Left colon (tissue), 2 donors: Measurements from ENCODE around the gene CLCF1. TPM values are rescaled to one million over a fixed set of nuclear protein-coding genes. Genes with fewer than 3 reads are reported as not detected.

ENCODE experiments used
- ATAC-seq: fragments of 200-7000 bp; cut with Tn5 transposase; one replicate; pipeline ENCODE4 v1.9.1; 2020; ENCODE audit warnings: mild to moderate bottlenecking, moderate library complexity
- DNase-seq, 2 donors: peaks; one replicate each; pipeline ENCODE4 v3.0.0-alpha.2; 2020
- intact Hi-C, 2 donors: fragments of 100-400 bp; cut with DNase I in 1 of 2; cut with micrococcal nuclease in 1 of 2; formaldehyde crosslinking; loops; one replicate each; pipeline versions ENCODE4 v1.11.2 to v1.14.0; 2022; cut with DNase I, micrococcal nuclease
- total RNA-seq, 2 donors: library from RNA; stranded (reverse); fragmentation: NEBNext Ultra II Directional; extraction: Animal tissue kit (Norgen Biotek cat#: 25700); gene quantifications; one replicate each; pipeline ENCODE4 v1.2.1, GENCODE V29; 2021
- donor health status: DM: no; HTN: no; CAD: no.
- donor health status: DM: yes; HTN: yes; CAD: no.

The CLCF1 gene
- total RNA-seq, 2 donors from 2014 or later = 2.2 to 2.4 TPM

DNA sequence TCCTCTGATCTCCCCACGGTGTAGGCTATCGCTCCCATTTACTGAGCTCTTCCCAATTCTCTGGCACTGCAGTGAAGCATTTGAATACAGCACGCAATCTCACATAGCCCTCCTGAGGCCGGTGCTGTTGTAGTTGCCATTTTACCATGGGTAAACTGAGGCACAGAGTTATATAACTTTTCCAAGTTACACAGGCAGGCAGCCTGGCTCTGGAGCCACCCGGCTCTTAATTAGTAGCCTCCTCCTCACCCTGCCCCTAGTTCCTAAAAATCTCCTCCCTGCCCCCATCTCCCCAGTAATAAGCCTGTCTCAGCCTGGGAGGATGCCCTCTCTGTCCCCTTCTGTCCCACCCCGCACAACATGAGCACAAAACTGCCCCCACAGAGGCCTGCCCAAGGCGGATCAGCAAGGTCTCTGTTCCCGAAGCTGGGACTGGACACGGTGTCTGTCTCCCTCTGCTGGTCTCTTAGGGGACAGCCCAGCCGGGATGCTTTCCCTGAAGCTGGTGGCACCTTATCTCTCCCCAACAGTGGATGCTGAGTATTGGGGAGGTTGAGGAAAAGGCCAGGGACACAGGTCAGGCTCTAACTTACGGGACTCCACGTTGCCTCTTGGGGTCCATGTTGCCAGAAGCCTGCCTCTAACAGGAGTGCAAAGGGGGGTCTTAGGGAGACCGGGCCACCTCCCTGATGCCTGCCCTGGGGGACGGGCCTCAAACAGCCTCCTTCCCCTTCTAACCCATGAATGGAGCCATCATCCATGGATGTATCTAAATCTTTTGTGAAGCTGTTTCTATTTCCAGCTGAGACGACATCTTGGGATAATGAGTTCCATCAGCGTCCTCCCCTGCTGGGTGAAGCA, 9.1 kb upstream of the CLCF1 start:
- intact Hi-C loops = loop anchor here in 1 of 2 donors (2.0 to 5.0 kb wide), 2 partner anchors 26 to 35 kb away; no protein-coding TSS in a partner anchor

GRCh38 chr11:67381244-67381972, 8.0 kb upstream of the CLCF1 start:
- intact Hi-C loops = loop anchor here in 1 of 2 donors (5.0 kb wide), 1 partner anchor 34 kb away; no protein-coding TSS in a partner anchor
- DNase-seq = no peak
- ATAC-seq = no peak

More for the DNA sequence above, 9.1 kb upstream of the CLCF1 start:
- DNase-seq (peak; percentile 67 to 85), ATAC-seq (peak; percentile 84)

- intact Hi-C loops = loop anchor here in 1 of 2 donors (5.0 kb wide), 1 partner anchor 32 kb away; no protein-coding TSS in a partner anchor
- DNase-seq (no peak), ATAC-seq (peak; percentile 24)
These were observed 6.0 kb upstream of the CLCF1 start for GRCh38 chr11:67379061-67380058.

DNA sequence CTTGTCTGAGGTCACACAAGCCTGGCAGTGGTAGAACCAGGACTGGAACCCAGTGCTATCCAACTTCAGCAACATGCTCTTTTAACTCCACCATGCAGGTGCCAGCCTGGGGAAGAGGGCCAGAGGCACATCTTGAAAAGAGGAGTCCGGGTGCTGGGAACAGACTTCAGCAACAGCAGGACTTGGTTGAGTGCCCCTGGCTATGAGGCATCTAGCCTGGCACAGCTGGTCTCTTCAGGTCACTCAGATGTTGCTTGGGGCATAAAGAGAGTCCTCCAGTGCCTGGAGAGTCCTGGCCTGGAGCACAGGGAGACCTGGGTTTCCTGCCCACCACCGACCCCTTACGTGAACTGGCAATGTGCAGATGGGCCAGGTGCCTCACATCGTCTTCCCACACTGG, 5.1 kb upstream of the CLCF1 start:
- intact Hi-C loops = no loop called here
- DNase-seq (no peak), ATAC-seq (no peak)

- ATAC-seq = no peak
- no peak for DNase-seq
- intact Hi-C loops = no loop called here
These were observed 3.7 kb upstream of the CLCF1 start for GRCh38 chr11:67376873-67377808.

GRCh38 chr11:67376063-67376820, 2.8 kb upstream of the CLCF1 start:
- intact Hi-C loops = no loop called here
- DNase-seq = no peak
- no peak for ATAC-seq

GRCh38 chr11:67375320-67376055, 2.1 kb upstream of the CLCF1 start:
- DNase-seq (no peak), ATAC-seq (no peak)
- intact Hi-C loops = no loop called here

DNA sequence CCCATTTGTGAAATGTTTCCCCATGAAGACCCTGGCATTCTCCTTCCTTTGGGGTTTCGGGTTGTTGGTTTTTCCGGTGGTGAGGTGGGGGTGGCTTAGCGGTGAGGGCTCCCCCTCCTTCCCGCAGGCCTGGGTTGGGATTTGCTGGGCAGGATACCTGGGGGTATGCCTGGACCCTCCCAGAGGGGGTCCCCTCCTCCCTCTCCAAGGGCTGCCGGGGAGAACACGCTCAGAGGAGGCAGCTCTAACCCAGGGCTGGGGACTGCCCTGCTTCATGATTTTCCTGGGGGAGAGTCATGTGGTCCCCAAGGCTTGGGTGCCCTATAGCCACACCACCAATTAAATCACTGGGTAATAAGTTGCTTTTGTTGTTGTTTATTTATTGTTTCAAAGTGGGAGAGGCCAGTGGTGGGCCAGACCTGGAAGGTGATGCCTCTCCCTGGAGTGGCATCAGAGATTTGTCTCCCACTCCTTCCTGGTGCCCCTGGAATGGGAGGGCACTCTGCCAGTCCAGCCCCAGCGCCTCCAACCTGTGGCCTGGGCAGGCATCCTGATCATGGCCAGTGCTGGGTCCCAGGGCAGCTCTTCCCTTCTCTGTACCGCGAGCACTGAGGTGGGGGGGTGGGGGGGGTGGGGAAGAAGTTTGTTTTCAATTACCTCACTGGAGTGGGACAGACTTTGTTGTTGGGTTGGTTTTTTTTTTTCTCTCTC, 1.3 kb upstream of the CLCF1 start:
- ATAC-seq (no peak), DNase-seq (no peak)
- intact Hi-C loops = no loop called here

GRCh38 chr11:67373648-67374570, 511 bp upstream of the CLCF1 start:
- intact Hi-C loops = no loop called here
- peak; percentile 82 to 86 for DNase-seq
- peak; percentile 61 for ATAC-seq

DNA sequence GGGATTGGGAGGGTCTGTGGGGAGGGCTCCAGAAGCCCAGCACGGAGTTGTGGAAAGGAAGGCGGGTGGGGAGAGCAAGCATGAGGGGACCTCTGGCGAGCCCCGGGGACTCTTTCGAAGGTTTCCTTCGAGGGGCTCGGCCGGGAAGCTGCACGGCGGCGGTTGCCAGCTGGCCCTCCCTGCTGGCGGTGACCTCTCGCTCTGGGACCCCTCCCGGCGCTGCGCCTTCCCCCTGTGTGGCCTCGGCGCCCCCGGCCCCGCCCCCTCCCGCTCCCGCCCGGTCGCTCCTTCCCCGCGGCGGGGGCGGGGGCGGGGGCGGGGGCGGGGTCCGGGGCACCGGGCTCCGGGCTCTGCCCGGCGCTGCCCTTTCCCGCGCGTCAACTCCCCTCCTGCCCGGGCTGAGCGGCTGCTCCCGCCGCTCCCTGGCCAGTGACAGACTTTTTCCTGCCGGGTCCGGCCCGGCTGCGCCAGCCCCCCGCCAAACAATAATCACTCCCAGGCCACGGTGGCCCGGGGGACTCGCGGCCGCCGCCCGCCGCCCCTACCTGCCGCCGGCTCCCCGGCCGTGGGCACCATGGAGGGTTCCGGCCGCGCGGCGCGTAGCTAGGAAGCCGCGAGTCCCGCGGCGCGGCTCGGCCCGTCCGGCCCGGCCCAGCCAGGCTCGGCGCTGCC, 941 bp downstream of the CLCF1 start:
- intact Hi-C loops = no loop called here

GRCh38 chr11:67371911-67372320, 1.5 kb downstream of the CLCF1 start:
- ATAC-seq = peak; percentile 12
- DNase-seq = peak; percentile 39 to 42
- intact Hi-C loops = no loop called here

More for the DNA sequence above, 941 bp downstream of the CLCF1 start:
- ATAC-seq = peak; percentile 34
- DNase-seq = peak; percentile 49 to 66

DNA sequence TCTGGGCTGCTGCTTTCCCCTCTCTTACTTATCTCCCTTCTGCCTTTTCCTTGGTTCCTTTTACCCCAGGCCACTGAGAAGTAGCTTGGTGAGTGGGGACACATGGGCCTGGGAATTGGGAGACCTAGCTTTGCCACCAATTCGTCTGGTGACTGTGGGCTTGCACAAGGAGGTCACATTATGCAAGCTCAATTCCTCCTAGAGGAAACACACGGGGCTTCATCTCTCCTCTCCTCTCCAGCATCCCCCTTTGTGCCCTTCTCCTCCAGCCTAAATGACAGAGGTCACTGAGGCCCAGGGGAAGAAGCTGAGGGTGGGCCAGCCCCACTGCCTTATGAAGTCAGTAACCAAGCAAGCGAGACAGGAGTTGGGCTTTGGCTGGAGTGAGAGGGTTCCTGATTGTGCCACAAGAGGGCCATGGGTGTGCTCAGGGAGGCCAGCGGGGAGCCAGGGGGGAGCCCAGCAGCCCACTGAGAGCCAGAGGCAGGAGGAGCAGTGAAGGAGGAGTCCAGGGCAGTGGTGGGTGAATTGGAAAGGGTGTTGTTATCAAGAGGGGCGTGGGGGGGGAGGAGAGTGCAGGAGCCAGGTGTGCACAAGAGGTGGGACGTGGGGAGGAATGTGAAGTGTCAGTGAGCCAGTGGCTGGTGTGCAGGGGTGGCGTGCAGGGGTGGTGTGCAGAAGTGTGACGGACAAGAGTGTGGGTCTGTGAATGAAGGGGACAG, 2.0 kb downstream of the CLCF1 start:
- DNase-seq (peak in 1 of 2 donors; percentile 57), ATAC-seq (peak; percentile 34)
- intact Hi-C loops = no loop called here

DNA sequence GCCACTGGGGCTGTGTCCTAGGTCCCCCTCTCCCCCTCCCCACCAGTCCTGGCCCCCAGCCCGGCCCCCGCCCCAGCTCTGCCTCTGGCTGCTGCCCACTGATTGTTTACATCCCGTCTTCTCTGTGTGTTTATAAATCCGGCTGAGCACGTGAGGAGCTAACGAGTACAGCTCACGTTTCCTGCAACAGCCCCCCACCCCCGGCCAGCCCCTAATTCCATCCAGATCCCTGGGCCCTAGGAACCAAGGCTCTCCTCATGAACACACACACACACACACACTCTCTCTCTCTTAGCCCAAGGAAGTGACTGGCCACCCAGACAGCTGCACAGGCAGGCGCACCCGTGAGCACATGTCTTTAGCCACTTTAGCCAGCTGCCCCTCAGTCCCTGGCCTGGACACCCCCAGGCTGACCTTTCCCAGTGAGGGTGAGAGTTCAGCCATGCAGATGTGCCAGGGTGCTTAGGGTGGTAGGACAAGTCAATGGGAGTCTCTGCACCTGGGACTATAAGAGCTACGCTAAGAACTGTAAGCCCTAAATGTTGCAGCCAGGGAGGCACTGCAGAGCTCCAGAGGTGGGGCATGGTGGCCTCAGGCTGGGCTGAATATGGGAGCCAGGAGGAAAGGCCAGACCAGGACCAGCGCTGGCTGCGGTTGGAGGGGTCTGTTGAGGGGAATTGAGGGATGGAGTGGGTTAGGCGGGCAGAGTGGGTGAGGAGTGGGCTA, 2.9 kb downstream of the CLCF1 start:
- intact Hi-C loops = no loop called here
- ATAC-seq = no peak
- DNase-seq = no peak
